ENCODE data around the gene SNX20. TPM values are rescaled to one million over a fixed set of nuclear protein-coding genes. Genes with fewer than 3 reads are reported as not detected.

The SNX20 gene, protein sequence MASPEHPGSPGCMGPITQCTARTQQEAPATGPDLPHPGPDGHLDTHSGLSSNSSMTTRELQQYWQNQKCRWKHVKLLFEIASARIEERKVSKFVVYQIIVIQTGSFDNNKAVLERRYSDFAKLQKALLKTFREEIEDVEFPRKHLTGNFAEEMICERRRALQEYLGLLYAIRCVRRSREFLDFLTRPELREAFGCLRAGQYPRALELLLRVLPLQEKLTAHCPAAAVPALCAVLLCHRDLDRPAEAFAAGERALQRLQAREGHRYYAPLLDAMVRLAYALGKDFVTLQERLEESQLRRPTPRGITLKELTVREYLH
- total RNA-seq = 1 to 10 TPM; 3.0 to 8.5 (median 4.0) TPM

DNA sequence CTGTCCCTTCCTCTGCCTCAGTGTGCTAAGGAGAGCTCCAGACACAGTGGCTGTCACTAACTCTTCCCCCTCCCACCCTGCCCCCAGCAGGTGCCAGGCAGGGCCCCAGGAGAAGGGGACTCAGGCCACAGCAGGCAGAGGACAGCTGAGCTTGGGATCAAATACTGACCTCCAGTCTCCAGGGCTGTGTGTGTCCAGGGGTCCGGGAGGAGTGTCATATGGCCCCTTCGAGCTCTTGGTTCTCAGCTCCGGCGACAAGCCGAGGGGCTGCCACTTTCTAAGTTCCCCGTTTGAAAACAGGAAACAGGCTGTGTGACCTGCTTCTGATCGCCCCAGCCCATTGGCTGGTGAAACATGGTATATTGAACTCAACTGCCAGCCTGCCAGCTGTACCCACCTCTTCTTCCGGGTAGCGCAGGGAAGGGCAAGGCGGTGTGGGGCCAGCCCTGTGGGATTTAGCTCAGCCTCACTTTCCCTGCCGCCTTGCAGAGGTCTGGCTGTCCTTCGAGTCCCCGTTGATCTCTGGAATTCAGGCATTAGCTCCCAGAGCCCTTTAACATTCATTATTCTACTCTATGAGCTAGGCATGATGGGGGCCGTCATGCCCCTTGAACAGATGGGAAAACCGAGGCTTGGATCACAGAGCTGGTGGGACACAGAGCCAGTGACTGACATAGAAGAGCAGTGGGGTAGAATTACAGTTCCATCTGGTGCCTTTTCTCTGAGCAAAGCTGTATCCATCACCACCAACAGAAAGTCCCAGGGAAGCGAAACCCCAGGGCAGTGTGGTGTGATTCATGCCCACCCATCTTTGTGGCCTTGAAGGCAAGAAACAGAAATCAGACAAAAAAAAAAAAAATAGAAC lies at the start of gene SNX20:
Gene SNX20, minus strand, starts transcription at position 292 of the 865 bp plus-strand sequence. CDS start 3,786 bp downstream, outside the sequence.
- no peak for TF ChIP-seq CTCF (IDR thresholded peaks at IDR 0.05; ENCODE audit: low read depth)

DNA sequence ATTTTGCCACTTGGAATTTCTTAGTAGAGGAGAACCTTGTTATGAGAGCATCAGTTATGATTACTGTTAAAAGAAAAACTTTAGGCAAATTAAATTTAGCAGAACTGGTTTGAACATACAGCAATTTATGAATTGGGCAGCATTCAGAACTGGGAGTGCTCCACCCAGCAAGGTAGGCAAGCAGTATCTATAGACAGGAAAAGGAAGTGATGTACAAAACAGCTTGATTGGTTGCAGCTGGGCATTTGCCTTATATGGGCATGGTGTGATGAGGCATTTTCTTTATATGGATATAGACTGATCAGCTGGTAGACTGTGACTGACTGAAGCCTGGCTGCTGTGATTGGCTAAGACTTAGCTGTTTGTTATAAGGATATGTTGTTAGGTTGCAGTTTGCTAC lies 43.2 kb upstream of the SNX20 start:
- TF ChIP-seq CTCF (IDR thresholded peaks at IDR 0.05; ENCODE audit: low read depth) = no peak

GRCh38 chr16:50722960-50723359 lies 41.8 kb upstream of the SNX20 start:
- no peak for TF ChIP-seq CTCF (IDR thresholded peaks at IDR 0.05; ENCODE audit: low read depth)

DNA sequence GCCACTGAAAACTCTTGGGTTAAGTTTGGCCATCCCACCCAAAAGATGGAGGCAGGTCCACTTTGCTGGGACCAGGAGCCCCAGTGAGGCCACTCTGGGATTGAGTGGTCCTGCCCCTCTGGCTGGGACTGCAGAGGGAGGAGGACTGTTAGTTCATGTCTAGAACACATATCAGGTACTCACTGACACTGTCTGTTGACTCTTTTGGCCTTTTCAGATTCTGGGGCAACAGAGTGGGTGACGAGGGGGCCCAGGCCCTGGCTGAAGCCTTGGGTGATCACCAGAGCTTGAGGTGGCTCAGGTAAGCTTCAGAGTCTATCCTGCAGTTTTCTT lies 41.3 kb upstream of the SNX20 start:
- no peak for TF ChIP-seq CTCF (IDR thresholded peaks at IDR 0.05; ENCODE audit: low read depth)

- TF ChIP-seq CTCF (IDR thresholded peaks at IDR 0.05; ENCODE audit: low read depth) = no peak
Observed at GRCh38 chr16:50721549-50722404, 40.7 kb upstream of the SNX20 start.

DNA sequence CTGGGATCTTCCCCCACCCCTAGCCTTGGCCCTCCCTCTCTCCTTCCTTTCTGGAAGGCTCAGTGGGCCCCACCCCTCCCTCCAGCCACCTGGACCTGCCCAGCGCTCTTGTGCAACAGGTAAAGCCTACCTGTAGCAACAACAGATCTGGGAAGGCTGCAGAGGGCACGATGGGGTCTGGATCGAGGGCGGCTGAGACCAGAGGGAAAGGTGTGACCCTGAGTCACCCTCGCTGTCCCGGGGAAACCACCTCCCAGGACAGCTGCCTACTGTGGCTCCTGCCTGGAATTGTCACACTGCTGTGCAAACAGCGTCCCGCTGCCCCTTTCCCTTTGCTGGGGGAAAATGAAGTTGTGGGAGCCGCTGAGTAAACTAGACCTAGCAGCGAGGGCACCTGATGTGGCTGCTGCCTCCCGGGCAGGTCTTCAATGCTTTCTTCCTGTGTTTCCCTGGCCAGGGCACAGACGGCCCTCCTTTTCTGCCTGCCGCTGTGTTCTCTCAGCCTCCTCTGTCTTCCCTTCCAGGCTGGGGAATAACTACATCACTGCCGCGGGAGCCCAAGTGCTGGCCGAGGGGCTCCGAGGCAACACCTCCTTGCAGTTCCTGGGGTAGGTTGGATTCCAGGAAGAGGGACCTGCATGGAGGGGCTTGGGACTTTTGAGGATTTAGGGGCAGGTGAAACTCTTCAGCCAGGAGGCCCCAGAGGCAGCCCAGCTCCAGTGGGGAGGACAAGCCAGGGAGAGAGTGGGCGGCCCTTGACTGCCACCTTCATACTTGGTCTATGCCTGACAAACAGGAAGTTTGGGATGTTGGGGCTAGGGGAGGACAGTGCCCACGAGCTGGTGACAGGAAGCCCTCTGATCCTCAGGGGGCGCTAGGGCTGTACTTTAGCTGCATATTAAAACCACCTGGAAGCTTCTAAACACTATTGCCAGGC lies 38.6 kb upstream of the SNX20 start:
- TF ChIP-seq CTCF (IDR thresholded peaks at IDR 0.05; ENCODE audit: low read depth) = no peak

Data from subcutaneous adipose tissue (tissue), 4 donors.